HCT116 (cell line): ENCODE data around the gene GLDC. TPM values are rescaled to one million over a fixed set of nuclear protein-coding genes. Genes with fewer than 3 reads are reported as not detected.

Experiments
- ATAC-seq: fragments of 200-7000 bp; cut with Tn5 transposase; 2 replicates; pipeline ENCODE4 v1.9.1; 2020; ENCODE audit warnings: mild to moderate bottlenecking, moderate library complexity
- BruUV-seq: library from RNA; stranded (reverse); fragments of 400-500 nt; replicated peaks from 2 replicates; lab custom pipeline; 2021; lab: Mats Ljungman, UMichigan
- CTCF ChIA-PET: fragments of 300-600 bp; sonication (Branson Sonifier 250); formaldehyde crosslinking; loops from one replicate; lab custom pipeline; 2021; ENCODE audit warnings: antibody characterized with exemption; lab: Charles Lee
- POLR2A ChIA-PET: fragments of 300-600, 350-600 bp; sonication (Branson Sonifier 250); formaldehyde crosslinking; loops from one replicate; lab custom pipeline; 2021; ENCODE audit warnings: antibody characterized with exemption; lab: Charles Lee
- RAD21 ChIA-PET, 2 experiments: fragments of 300-600 bp; sonication (Branson Sonifier 250); formaldehyde crosslinking; loops; one replicate each; lab custom pipeline; 2023; ENCODE audit warnings: low total read pairs in 2 of 2; ENCODE audit not compliant: uncharacterized antibody in 2 of 2, unreplicated experiment in 2 of 2, low non-redundant PET in 1 of 2; lab: Charles Lee
- DNase-seq: peaks from one replicate; pipeline ENCODE4 v3.0.0-alpha.2; 2010; ENCODE audit warnings: low read depth, low spot score
- H2AFZ ChIP-seq: fragments of 200-600 bp; shearing (Covaris generic), sonication (generic); 2 replicates; pipeline ENCODE4 v1.6.1; 2017; ENCODE audit warnings: low read depth, mixed run types, mixed read lengths, antibody characterized with exemption, low read length; ENCODE audit not compliant: poor library complexity, severe bottlenecking
- H3K27ac ChIP-seq: 2 replicates; pipeline ENCODE4 v1.5.1; 2012; ENCODE audit warnings: low read depth, low read length
- H3K27me3 ChIP-seq: fragments of 200-600 bp; sonication (generic); 2 replicates; pipeline ENCODE4 v1.6.1; 2016; ENCODE audit warnings: mixed run types, low read length, mixed read lengths; ENCODE audit not compliant: insufficient read depth
- H3K36me3 ChIP-seq, 2 experiments: fragments of 200-500 bp in 1 of 2; fragments of 200-600 bp in 1 of 2; sonication (Bioruptor generic) in 1 of 2; sonication (generic) in 1 of 2; 2 replicates each; pipeline versions ENCODE4 v1.5.1 to v1.6.1; 2014 to 2016; ENCODE audit warnings: low read length in 2 of 2, inconsistent platforms in 1 of 2, mixed read lengths in 1 of 2, mixed run types in 1 of 2; ENCODE audit not compliant: insufficient read depth in 2 of 2, control insufficient read depth in 1 of 2
- H3K4me1 ChIP-seq, 2 experiments: fragments of 200-600 bp in 1 of 2; sonication (generic) in 1 of 2; 2 replicates each; pipeline versions ENCODE4 v1.5.1 to v1.6.1; 2012 to 2017; ENCODE audit warnings: low read length in 2 of 2, inconsistent platforms in 1 of 2, mild to moderate bottlenecking in 1 of 2, mixed read lengths in 1 of 2, mixed run types in 1 of 2, moderate library complexity in 1 of 2; ENCODE audit not compliant: insufficient read depth in 2 of 2, control insufficient read depth in 1 of 2
- H3K4me2 ChIP-seq: fragments of 200-600 bp; sonication (generic); 2 replicates; pipeline ENCODE4 v1.6.1; 2017; ENCODE audit warnings: mixed run types, low read length, mixed read lengths
- H3K4me3 ChIP-seq, 2 experiments: fragments of 200-600 bp in 1 of 2; sonication (generic) in 1 of 2; replicated peaks in 1 of 2; 2 replicates each; pipeline ENCODE4 v1.5.1; 2011 to 2016; ENCODE audit warnings: low read length in 2 of 2, control low read depth in 1 of 2, low read depth in 1 of 2, mild to moderate bottlenecking in 1 of 2, mixed read lengths in 1 of 2, mixed run types in 1 of 2
- H3K79me2 ChIP-seq: fragments of 200-600 bp; sonication (generic); 2 replicates; pipeline ENCODE4 v1.6.1; 2017; ENCODE audit warnings: mild to moderate bottlenecking, mixed run types, low read length, moderate library complexity, mixed read lengths; ENCODE audit not compliant: insufficient read depth
- H3K9ac ChIP-seq: fragments of 200-600 bp; sonication (generic); 2 replicates; pipeline ENCODE4 v1.6.1; 2016; ENCODE audit warnings: low read length, mixed read lengths
- H3K9me2 ChIP-seq: fragments of 200-600 bp; sonication (generic), shearing (Covaris generic); 2 replicates; pipeline ENCODE4 v1.6.1; 2017; ENCODE audit warnings: mixed run types, mild to moderate bottlenecking, moderate library complexity; ENCODE audit not compliant: insufficient read depth
- H3K9me3 ChIP-seq, 2 experiments: fragments of 200-500 bp in 1 of 2; fragments of 200-600 bp in 1 of 2; sonication (Bioruptor generic) in 1 of 2; sonication (generic) in 1 of 2; 2 replicates each; pipeline ENCODE4 v1.6.1; 2014 to 2017; ENCODE audit warnings: low read length in 2 of 2, mixed read lengths in 2 of 2, inconsistent platforms in 1 of 2, low read depth in 1 of 2, mild to moderate bottlenecking in 1 of 2, mixed run types in 1 of 2, moderate library complexity in 1 of 2; ENCODE audit not compliant: control insufficient read depth in 1 of 2, insufficient read depth in 1 of 2
- H4K20me1 ChIP-seq: fragments of 200-600 bp; sonication (generic), shearing (Covaris generic); 2 replicates; pipeline ENCODE4 v1.6.1; 2017; ENCODE audit warnings: mixed run types, mild to moderate bottlenecking, moderate library complexity; ENCODE audit not compliant: insufficient read depth
- ATF3 ChIP-seq: IDR thresholded peaks from 2 replicates; pipeline ENCODE4 v1.6.1; 2012
- CBX3 ChIP-seq: IDR thresholded peaks from 2 replicates; pipeline ENCODE4 v1.6.1; 2012; ENCODE audit warnings: low read depth
- CEBPB ChIP-seq: IDR thresholded peaks from 2 replicates; pipeline ENCODE4 v1.6.1; 2012; ENCODE audit warnings: low read depth
- EGR1 ChIP-seq: IDR thresholded peaks from 2 replicates; pipeline ENCODE4 v1.6.1; 2012; ENCODE audit warnings: low read depth
- ELF1 ChIP-seq: IDR thresholded peaks from 2 replicates; pipeline ENCODE4 v1.6.1; 2012; ENCODE audit warnings: low read depth, borderline replicate concordance
- EZH2 ChIP-seq: fragments of 200-600 bp; sonication (generic); IDR thresholded peaks from 2 replicates; pipeline ENCODE4 v1.6.1; 2017; ENCODE audit warnings: antibody characterized with exemption, mixed run types
- EZH2phosphoT487 ChIP-seq: fragments of 200-600 bp; IDR thresholded peaks from 2 replicates; pipeline ENCODE4 v1.6.1; 2018; ENCODE audit warnings: antibody characterized with exemption, borderline replicate concordance
- FOSL1 ChIP-seq: IDR thresholded peaks from 2 replicates; pipeline ENCODE4 v1.6.1; 2012; ENCODE audit warnings: low read depth
- JUND ChIP-seq: IDR thresholded peaks from 2 replicates; pipeline ENCODE4 v1.6.1; 2012
- MAX ChIP-seq: IDR thresholded peaks from 2 replicates; pipeline ENCODE4 v1.6.1; 2012
- POLR2A ChIP-seq: IDR thresholded peaks from 2 replicates; pipeline ENCODE4 v1.7.0; 2011; ENCODE audit warnings: borderline replicate concordance; ENCODE audit not compliant: insufficient read depth, insufficient read length; ENCODE audit errors: extremely low read depth
- RAD21 ChIP-seq: IDR thresholded peaks from 2 replicates; pipeline ENCODE4 v1.6.1; 2012; ENCODE audit warnings: low read depth, mild to moderate bottlenecking
- REST ChIP-seq: IDR thresholded peaks from 2 replicates; pipeline ENCODE4 v1.6.1; 2012; ENCODE audit warnings: low read depth
- SIN3A ChIP-seq: IDR thresholded peaks from 2 replicates; pipeline ENCODE4 v1.6.1; 2012; ENCODE audit warnings: low read depth
- SP1 ChIP-seq: IDR thresholded peaks from 2 replicates; pipeline ENCODE4 v1.6.1; 2012; ENCODE audit warnings: low read depth
- TCF7L2 ChIP-seq: IDR thresholded peaks from 2 replicates; pipeline ENCODE4 v1.7.0; 2011; ENCODE audit warnings: borderline replicate concordance, inconsistent platforms; ENCODE audit not compliant: insufficient read depth, insufficient read length; ENCODE audit errors: extremely low read depth
- YY1 ChIP-seq: IDR thresholded peaks from 2 replicates; pipeline ENCODE4 v1.6.1; 2011; ENCODE audit warnings: low read length, low read depth, moderate library complexity, mild to moderate bottlenecking; ENCODE audit not compliant: insufficient replicate concordance; ENCODE audit errors: extremely low read depth
- ZBTB33 ChIP-seq: IDR thresholded peaks from 2 replicates; pipeline ENCODE4 v1.6.1; 2011; ENCODE audit warnings: mild to moderate bottlenecking, low read length, moderate library complexity; ENCODE audit not compliant: insufficient replicate concordance; ENCODE audit errors: extremely low read depth
- ZFX ChIP-seq: fragments of 450-650 bp; IDR thresholded peaks from 2 replicates; pipeline ENCODE4 v1.6.1; 2017
- ZNF274 ChIP-seq: fragments of 200-500 bp; sonication (Bioruptor generic); IDR thresholded peaks from 2 replicates; pipeline ENCODE4 v1.6.1; 2014; ENCODE audit warnings: mild to moderate bottlenecking, low read depth, low read length, inconsistent platforms
- intact Hi-C: fragments of 100-400 bp; cut with micrococcal nuclease; formaldehyde crosslinking; loops from 2 replicates; pipeline ENCODE4 v1.10.0; 2022
- total RNA-seq: library from RNA; stranded (reverse); gene quantifications from one replicate; pipeline ENCODE4 v1.2.1, GENCODE V29; 2021; ENCODE audit not compliant: unreplicated experiment

GLDC gene
- total RNA-seq, 1 experiment from 2014 or later, result 4.9 TPM

GRCh38 chr9:6535594-6535993 is 109.9 kb downstream of the GLDC start (continued):
- TF ChIP-seq REST (no peak), EGR1 (no peak), MAX (no peak), YY1 (no peak), FOSL1 (no peak), ZFX (no peak), ZNF274 (no peak), JUND (no peak)

GRCh38 chr9:6525326-6526045 is 120.0 kb downstream of the GLDC start:
- Histone ChIP-seq H3K27me3 (no peaks in the 10 kb centered on the region), H3K9me2 (no peaks in the 10 kb centered on the region), H4K20me1 (no peaks in the 10 kb centered on the region), H3K9me3 (no peaks in the 10 kb centered on the region), H3K27ac (no peak overlapping the region), H3K36me3 (no peaks in the 10 kb centered on the region), H3K4me3 (no peak overlapping the region), H2AFZ (no peak overlapping the region), H3K79me2 (no peaks in the 10 kb centered on the region), H3K9ac (no peak overlapping the region), H3K4me1 (peaks cover 0 to under 1% of the 10 kb centered on the region in 2 experiments; a peak in 1 of 4 replicates), H3K4me2 (no peak overlapping the region)
- ATAC-seq (no peak), DNase-seq (no peak)
- intact Hi-C loops, result no loop called here
- no TSS peak for BruUV-seq
- TF ChIP-seq CEBPB (no peak), ELF1 (no peak), ATF3 (no peak), MAX (no peak), YY1 (no peak), EZH2phosphoT487 (no peak), CBX3 (no peak), RAD21 (no peak), ZBTB33 (no peak), JUND (no peak), SIN3A (no peak), ZFX (no peak), SP1 (no peak), EGR1 (no peak), EZH2 (no peak), POLR2A (no peak), TCF7L2 (no peak)
- RAD21 ChIA-PET, result no interaction called here
- POLR2A ChIA-PET, result no interaction called here
- CTCF ChIA-PET, result no interaction called here
